GM20431 (cell line): ENCODE results near the gene PPFIBP2.

ENCODE experiments used
- in situ Hi-C: fragments of 300-500 bp; cut with MseI, MboI; formaldehyde crosslinking; loops from one replicate; pipeline ENCODE4 v1.15.0; 2020; ENCODE audit warnings: low sequenced_read_pairs; ENCODE audit not compliant: unreplicated experiment

The PPFIBP2 gene

GRCh38 chr11:7513234-7514098, at the start of gene PPFIBP2:
Gene PPFIBP2 (plus strand): TSS chr11:7513999. CDS start chr11:7549476, 35,477 bp downstream.
- in situ Hi-C loops, result no loop called here

- in situ Hi-C loops, result no loop called here
These were observed 46.1 kb upstream of the PPFIBP2 start for GRCh38 chr11:7467652-7468051.

- in situ Hi-C loops, result no loop called here
These were observed 44.4 kb upstream of the PPFIBP2 start for GRCh38 chr11:7469351-7469865.

GRCh38 chr11:7471071-7471470, 42.7 kb upstream of the PPFIBP2 start:
- in situ Hi-C loops, result no loop called here

GRCh38 chr11:7473717-7474116, 40.1 kb upstream of the PPFIBP2 start:
- in situ Hi-C loops, result no loop called here

- in situ Hi-C loops, result no loop called here
These were observed 33.7 kb upstream of the PPFIBP2 start for GRCh38 chr11:7480113-7480512.

- in situ Hi-C loops, result no loop called here
These were observed 29.7 kb upstream of the PPFIBP2 start for GRCh38 chr11:7484131-7484530.

GRCh38 chr11:7484645-7485044, 29.2 kb upstream of the PPFIBP2 start:
- in situ Hi-C loops, result no loop called here

- in situ Hi-C loops, result no loop called here
These were observed 28.4 kb upstream of the PPFIBP2 start, which contains the start of gene OLFML1 for GRCh38 chr11:7485186-7486097. Gene OLFML1 (plus strand): TSS chr11:7485506. CDS start chr11:7485876, 370 bp downstream.

GRCh38 chr11:7486098-7486780, 27.6 kb upstream of the PPFIBP2 start:
- in situ Hi-C loops, result no loop called here

- in situ Hi-C loops, result no loop called here
These were observed 27.0 kb upstream of the PPFIBP2 start for GRCh38 chr11:7486781-7487140.

GRCh38 chr11:7487360-7487759, 26.4 kb upstream of the PPFIBP2 start:
- in situ Hi-C loops, result no loop called here

- in situ Hi-C loops, result no loop called here
These were observed 25.1 kb upstream of the PPFIBP2 start for GRCh38 chr11:7488681-7489080.

- in situ Hi-C loops, result no loop called here
These were observed 24.4 kb upstream of the PPFIBP2 start for GRCh38 chr11:7489376-7489775.

GRCh38 chr11:7490054-7490453, 23.7 kb upstream of the PPFIBP2 start:
- in situ Hi-C loops, result no loop called here

- in situ Hi-C loops, result no loop called here
These were observed 23.3 kb upstream of the PPFIBP2 start for GRCh38 chr11:7490535-7490934.

- in situ Hi-C loops, result no loop called here
These were observed 21.5 kb upstream of the PPFIBP2 start for GRCh38 chr11:7492253-7492652.

- in situ Hi-C loops, result no loop called here
These were observed 20.1 kb upstream of the PPFIBP2 start for GRCh38 chr11:7493670-7494069.

- in situ Hi-C loops, result no loop called here
These were observed 19.6 kb upstream of the PPFIBP2 start for GRCh38 chr11:7494086-7494745.
